Measurements from ENCODE around the gene KPTN.

The KPTN gene

DNA sequence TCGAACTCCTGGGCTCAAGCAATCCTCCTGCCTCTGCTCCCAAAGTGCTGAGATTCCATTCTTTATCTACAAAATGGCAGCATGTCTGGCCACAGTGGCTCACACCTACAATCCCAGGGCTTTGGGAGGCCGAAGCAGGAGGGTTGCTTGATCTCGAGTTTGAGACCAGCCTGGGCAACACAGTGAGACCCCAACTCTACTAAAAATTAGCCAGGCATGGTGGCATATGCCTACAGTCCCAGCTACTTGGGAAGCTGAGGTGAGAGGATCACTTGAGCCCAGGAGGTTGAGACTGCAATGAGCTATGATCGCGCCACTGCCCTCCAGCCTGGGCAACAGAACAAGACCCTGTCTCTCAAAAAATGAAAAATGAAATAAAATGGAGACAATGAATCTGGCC lies 24.7 kb upstream of the KPTN start:
- no peak for DNase-seq (ENCODE audit: low read depth)

DNA sequence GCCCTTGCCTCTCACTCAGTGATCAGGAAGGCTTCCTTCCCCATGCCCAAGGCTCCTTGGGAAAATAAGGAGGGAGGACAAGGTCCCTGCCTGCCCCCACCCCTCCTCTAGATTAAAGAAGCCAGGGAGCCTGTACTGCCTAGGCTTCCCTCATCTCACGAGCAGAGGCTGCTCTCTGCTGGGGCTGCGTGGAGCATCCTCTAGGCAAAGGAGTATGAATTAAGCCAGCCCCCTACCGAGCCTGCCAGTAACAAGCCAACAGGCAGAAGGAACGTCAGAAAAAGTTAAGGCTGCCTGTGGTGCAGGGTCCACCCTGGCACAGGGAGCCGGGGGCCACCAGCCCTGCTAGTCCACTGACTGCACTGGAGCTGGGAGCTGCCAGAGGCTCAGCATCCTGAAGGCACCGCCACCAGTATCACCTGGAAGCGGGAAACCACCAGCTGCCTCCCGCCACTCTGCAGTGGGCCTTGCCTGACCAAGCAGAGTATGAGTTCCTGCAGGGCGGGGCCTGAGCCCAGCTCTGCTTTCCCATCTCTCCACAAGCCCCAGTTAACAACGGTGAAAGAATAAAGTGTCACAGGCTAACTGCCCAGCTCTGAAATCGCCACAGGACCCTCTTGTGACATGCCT lies 24.0 kb upstream of the KPTN start:
- DNase-seq (ENCODE audit: low read depth) = no peak

GRCh38 chr19:47507012-47507411 lies 23.0 kb upstream of the KPTN start:
- DNase-seq (ENCODE audit: low read depth) = no peak

DNA sequence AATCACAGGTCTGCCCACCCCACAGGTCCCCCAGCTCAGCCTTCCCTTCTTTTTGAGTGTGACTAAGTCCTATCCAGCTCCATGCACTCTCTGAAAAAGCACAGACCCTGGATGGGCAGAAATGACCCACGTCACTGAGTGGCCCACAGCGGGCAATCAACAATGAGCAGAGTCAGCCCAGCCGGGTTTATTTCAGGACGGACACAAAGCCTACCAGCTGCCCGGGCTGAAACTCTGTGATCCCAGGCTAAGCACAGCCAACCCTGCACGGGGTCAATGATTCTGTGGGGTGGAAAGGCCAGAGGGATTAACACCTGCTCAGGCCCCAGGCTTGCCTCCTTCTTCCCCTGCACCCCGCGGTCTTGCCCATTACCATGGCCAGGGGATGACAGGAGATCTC lies 22.4 kb upstream of the KPTN start:
- no peak for DNase-seq (ENCODE audit: low read depth)

DNA sequence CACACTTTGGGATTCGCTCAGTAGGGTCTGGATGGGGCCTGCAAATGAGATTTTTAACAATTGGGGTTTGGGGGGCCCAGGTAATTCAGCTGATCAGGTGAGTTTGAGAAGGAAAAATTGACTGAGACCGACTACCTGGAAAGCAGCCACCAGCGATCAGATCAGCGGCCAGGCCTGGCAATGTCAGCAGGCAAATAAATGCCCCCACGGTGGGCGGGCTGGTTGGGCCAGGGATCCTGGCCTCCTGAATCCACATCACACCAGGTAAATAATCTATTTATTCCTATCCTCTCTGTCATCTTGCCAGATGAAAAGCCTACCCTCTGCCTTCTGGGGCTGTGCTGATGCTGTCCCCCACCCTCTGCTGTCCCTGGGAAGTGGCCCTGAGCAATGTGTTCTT lies 21.5 kb upstream of the KPTN start:
- no peak for DNase-seq (ENCODE audit: low read depth)

GRCh38 chr19:47503826-47504150 lies 19.8 kb upstream of the KPTN start:
- DNase-seq (ENCODE audit: low read depth) = no peak

GRCh38 chr19:47503130-47503825 lies 19.3 kb upstream of the KPTN start:
- no peak for DNase-seq (ENCODE audit: low read depth)

DNA sequence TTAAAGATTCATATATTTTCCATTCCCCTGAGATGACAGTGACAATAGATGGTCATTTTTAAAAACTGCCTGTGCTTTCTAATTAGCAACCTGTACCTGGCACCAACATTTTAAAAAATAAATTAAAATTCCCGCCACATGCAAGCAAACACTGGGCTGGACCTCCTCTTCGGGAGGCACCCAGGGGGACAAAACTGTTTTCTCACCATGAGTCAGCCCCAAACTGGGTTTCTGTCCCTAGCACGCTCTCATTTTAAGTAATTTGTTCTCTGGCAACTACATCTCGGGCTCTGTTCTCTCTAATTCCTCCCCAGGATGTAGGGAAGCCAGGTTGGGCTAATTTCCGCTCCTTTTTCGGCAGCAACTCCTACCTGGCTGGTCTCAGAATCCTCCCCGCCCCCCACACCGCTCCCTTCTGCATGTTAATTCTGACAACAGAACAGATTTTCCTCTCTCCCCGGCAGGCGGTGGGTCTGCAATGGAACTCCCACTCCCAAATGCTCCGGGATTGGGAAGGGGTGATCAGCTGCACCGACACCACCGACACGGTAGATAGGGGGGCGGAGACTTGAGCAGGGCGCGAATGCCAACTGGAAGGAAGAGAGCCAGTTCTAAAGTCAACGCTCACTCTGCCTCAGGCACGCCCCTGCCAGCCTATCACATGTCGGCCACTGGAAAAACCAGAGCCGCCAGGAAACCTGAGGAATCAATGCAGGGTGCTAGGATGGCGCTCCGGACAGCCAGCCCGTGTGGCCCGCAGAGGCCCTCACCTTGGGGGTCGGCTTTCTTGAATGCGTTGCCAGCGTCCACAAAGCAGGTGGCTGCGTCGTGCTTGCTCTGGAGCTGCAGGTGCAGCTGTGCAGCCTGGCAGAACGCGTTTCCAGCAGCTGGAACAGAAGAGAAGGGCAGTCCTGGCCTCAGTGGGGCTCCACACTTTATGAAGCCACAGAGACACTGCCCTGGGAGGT lies 16.1 kb upstream of the KPTN start:
- DNase-seq (ENCODE audit: low read depth) = no peak

GRCh38 chr19:47499371-47499770 lies 15.4 kb upstream of the KPTN start:
- DNase-seq (ENCODE audit: low read depth) = no peak

DNA sequence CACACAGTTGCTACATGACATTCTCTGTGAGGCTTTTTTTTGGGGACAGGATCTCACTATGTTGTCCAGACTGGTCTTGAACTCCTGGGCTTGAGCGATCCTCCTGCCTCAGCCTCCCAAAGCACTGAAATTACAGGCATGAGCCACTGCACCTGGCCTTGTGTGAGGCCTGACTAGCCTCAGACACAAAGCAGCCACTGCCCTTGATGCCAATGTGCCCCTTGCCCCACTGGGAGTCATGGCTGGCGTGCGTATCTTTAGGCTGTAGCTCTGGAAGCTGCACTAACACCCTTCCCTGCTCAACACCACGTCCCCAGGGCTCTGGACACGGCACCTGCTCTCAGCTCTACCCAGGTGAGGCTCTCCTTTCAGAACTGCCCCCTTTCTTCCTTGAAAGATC lies 14.5 kb upstream of the KPTN start:
- DNase-seq (ENCODE audit: low read depth) = no peak

DNA sequence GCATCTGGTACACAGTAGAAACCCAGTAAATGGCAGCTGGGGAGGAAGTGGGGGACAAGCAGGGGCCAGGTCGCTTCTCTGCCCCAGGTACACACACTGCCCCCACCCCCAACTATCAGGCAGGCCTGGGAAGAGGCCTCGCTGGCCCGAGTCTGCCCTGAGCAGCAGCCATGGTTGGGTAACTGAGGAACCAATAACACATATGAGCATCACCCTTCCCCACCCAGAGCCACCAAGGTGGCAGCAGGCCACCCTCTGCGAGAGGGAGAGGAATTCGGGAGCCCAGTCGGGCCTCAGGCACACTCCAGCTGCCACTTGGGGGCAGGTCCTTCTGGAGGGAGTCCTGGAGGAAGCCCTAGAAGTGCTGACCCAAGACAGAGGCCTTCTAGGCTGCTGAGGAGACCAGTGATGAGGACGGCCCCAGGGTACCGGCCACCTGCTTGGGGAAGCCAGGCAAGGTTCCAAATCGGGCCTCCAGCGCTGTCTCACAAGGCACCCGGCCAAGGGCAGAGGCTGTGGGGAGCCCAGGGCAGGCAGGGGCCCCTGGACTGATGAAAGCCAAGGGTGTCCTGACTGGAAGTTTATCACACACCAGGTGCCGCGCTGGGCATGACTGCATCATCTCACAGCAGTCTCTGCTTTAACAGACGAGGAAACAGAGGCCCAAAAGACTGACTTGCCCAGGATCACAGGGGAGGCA lies 14.0 kb upstream of the KPTN start:
- no peak for DNase-seq (ENCODE audit: low read depth)

- no peak for DNase-seq (ENCODE audit: low read depth)
Measured at GRCh38 chr19:47497050-47497766, 13.2 kb upstream of the KPTN start.

DNA sequence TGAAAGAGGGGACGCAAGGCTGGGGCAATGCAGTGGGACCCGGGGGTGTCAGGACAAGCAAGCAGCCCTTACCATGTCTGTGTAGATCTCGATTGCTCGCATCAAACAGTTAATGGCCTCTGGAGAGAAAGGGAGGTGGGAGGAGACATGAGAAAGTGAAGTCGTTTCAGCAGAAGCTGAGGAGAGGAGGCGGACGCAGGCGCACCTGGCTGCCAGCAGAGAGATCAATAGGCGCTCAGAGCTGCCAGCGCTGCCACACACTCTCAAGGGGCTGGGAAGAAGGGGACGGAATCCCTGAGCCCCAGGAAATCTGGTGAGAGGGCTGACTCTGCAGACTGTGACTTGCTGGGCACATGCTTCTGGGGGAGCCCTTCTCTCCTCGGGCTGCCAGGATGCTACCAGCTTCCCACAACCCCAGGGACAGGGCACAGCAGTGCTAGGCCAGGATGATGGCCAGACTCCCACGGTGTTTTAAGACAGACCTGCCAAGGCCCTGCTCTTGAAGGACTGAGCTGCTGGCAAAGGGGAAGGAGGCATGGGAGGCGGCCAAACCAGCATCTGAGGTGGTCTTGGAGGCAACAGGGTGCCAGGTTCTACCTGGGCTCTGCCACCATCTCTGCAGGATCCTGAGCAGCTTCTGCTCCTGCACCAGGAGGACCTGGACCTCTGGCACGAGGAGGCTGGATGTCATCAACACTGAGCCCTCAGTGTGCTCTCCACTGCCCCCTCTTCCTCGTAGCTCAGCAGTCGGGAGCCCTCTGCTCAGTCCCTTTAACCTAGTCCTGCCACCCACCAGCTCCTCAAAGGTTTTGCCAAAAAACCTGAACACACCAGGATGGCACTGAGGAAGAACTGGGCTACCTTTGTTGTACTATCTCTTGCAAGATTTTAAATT lies 11.7 kb upstream of the KPTN start:
- no peak for DNase-seq (ENCODE audit: low read depth)

DNA sequence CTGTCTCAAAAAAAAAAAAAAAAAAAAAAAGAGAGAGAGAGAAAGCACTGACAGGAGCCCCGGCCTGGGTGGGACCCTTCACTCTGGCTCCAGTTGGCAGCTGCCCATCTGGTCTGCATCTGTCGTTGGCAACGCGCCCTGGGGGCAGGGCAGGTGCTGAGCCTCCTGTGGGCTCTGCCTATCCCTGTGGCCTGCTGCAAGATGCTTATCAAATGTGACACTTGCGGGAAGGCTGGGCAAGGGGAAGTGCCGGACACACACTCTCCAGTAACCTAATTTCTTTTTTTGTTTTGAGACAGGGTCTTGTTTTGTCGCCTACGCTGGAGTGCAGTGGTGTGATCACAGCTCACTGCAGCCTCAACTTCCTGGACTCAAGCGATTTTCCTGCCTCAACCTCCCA lies 10.7 kb upstream of the KPTN start:
- DNase-seq (ENCODE audit: low read depth) = no peak

GRCh38 chr19:47494211-47494547 lies 10.2 kb upstream of the KPTN start:
- no peak for DNase-seq (ENCODE audit: low read depth)

- no peak for DNase-seq (ENCODE audit: low read depth)
Measured at GRCh38 chr19:47493378-47494210, 9.6 kb upstream of the KPTN start.

DNA sequence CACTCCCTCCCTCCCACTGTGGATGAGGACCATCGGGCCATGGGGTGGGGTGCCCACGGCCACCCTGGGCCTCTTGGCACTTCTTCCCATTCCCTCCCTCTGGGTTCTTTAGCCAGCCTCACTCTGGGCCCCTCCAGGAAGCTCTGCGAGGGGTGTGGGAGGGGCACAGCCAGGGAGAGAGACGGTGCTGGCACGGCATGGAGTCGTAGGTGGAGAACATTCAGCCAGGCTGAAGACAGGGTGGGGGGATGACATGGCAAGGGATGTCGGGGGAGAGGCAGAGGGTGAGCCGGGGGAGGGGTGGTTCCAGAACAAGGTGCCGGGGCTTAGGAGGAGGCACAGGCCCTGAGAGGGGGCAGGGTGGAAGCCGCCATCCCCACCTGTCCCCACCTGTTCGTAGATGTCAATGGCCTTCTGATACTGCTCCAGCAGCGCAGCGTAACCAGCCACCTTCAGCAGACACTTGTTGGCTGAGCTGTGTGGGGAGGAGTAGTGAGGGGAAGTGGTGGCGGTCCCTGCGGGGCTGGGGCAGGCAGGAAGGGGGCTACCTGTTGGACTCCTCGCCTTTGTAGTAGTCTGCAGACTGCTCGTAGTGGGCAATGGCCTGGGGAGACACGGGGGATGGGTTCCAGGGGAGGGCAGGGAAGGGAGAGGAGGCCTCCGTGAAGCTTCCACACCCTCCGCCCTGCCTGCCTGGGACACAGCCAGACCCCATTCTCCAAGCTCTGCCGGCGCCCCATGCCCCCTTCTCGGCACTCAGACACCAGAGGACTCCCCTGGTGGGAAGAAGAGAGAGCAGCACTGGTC lies 8.8 kb upstream of the KPTN start:
- no peak for DNase-seq (ENCODE audit: low read depth)

DNA sequence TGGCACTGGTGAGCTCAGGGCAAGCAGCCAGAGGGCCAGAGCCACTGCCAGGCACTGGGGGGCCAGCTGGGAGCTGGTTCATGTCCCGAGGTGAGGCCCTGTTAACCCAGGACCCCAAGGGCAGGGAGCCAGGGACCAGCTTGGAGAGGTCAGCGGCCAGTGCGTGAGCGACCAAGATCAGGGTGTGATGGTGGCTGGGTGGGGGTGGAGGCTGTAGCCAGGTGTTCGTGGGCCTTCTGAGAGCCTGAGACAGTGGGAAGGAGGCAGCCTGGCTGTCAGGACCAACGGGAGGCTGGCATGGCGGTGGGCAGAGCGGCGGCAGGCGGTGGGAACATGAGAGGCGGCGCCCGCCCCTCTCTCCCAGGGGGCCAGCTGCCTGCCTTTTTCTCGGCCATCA lies 8.1 kb upstream of the KPTN start:
- no peak for DNase-seq (ENCODE audit: low read depth)

All from T-helper 22 cell (primary cell).